ENCODE results near the gene SEMA3C. TPM values are rescaled to one million over a fixed set of nuclear protein-coding genes. Genes with fewer than 3 reads are reported as not detected.

SEMA3C gene
- total RNA-seq, 2 donors from 2014 or later = 89.2 to 184 TPM

- no peaks in the 10 kb centered on the region for H3K27me3 ChIP-seq (replicated peaks; ENCODE audit: insufficient read depth)
- no peaks in the 10 kb centered on the region for H3K9me3 ChIP-seq
- no peak overlapping the region for H3K27ac ChIP-seq
- ATAC-seq (ENCODE audit: insufficient number of reproducible peaks, low FRiP score, low read depth) (no peak), DNase-seq (ENCODE audit: low spot score) (no peak)
- H3K36me3 ChIP-seq = no peaks in the 10 kb centered on the region
- peaks cover 8 to 24% of the 10 kb centered on the region in 2 donors for H3K4me1 ChIP-seq (ENCODE audit: control insufficient read depth in 1 of 2, low read depth in 2 of 2)
- no peak overlapping the region for H3K4me3 ChIP-seq
- no peak for TF ChIP-seq CTCF (IDR thresholded peaks at IDR 0.05)
Observed at GRCh38 chr7:80895056-80895455, 23.8 kb downstream of the SEMA3C start.

GRCh38 chr7:80891259-80891544, 27.6 kb downstream of the SEMA3C start:
- no peaks in the 10 kb centered on the region for H3K9me3 ChIP-seq
- DNase-seq (ENCODE audit: low spot score) = no peak
- no peak overlapping the region for H3K4me3 ChIP-seq
- no peak for ATAC-seq (ENCODE audit: insufficient number of reproducible peaks, low FRiP score, low read depth)
- no peaks in the 10 kb centered on the region for H3K27me3 ChIP-seq (replicated peaks; ENCODE audit: insufficient read depth)
- no peak overlapping the region for H3K27ac ChIP-seq
- H3K4me1 ChIP-seq (ENCODE audit: control insufficient read depth in 1 of 2, low read depth in 2 of 2) = peaks cover 6 to 14% of the 10 kb centered on the region in 2 donors
- no peaks in the 10 kb centered on the region for H3K36me3 ChIP-seq
- TF ChIP-seq CTCF (IDR thresholded peaks at IDR 0.05) = no peak

GRCh38 chr7:80890426-80891258, 28.2 kb downstream of the SEMA3C start:
- Histone ChIP-seq H3K36me3 (no peaks in the 10 kb centered on the region), H3K9me3 (no peaks in the 10 kb centered on the region), H3K27me3 (replicated peaks; ENCODE audit: insufficient read depth) (no peaks in the 10 kb centered on the region), H3K4me1 (ENCODE audit: control insufficient read depth in 1 of 2, low read depth in 2 of 2) (peaks cover 6 to 18% of the 10 kb centered on the region in 2 donors), H3K27ac (peak overlapping the region in 1 of 2 donors; percentile 14), H3K4me3 (no peak overlapping the region)
- ATAC-seq (ENCODE audit: insufficient number of reproducible peaks, low FRiP score, low read depth) (no peak), DNase-seq (ENCODE audit: low spot score) (no peak)
- TF ChIP-seq CTCF (IDR thresholded peaks at IDR 0.05) = no peak

GRCh38 chr7:80889525-80889924, 29.3 kb downstream of the SEMA3C start:
- TF ChIP-seq CTCF (IDR thresholded peaks at IDR 0.05) = no peak
- Histone ChIP-seq H3K36me3 (no peaks in the 10 kb centered on the region), H3K27ac (no peak overlapping the region), H3K27me3 (replicated peaks; ENCODE audit: insufficient read depth) (no peaks in the 10 kb centered on the region), H3K4me1 (ENCODE audit: control insufficient read depth in 1 of 2, low read depth in 2 of 2) (peaks cover 7 to 29% of the 10 kb centered on the region in 2 donors), H3K4me3 (no peak overlapping the region), H3K9me3 (no peaks in the 10 kb centered on the region)
- DNase-seq (ENCODE audit: low spot score) (no peak), ATAC-seq (ENCODE audit: insufficient number of reproducible peaks, low FRiP score, low read depth) (no peak)

GRCh38 chr7:80885757-80886156, 33.1 kb downstream of the SEMA3C start:
- Histone ChIP-seq H3K27ac (peak overlapping the region in 1 of 2 donors; percentile 77), H3K4me1 (ENCODE audit: control insufficient read depth in 1 of 2, low read depth in 2 of 2) (peaks cover 31 to 44% of the 10 kb centered on the region in 2 donors), H3K27me3 (replicated peaks; ENCODE audit: insufficient read depth) (no peaks in the 10 kb centered on the region), H3K36me3 (no peaks in the 10 kb centered on the region), H3K9me3 (no peaks in the 10 kb centered on the region), H3K4me3 (no peak overlapping the region)
- TF ChIP-seq CTCF (IDR thresholded peaks at IDR 0.05) = no peak
- ATAC-seq (ENCODE audit: insufficient number of reproducible peaks, low FRiP score, low read depth) = no peak
- DNase-seq (ENCODE audit: low spot score) = no peak

Data from thoracic aorta (tissue), 2 donors.